Stimulated activated CD8-positive, alpha-beta memory T cell treated with anti-CD3 and anti-CD28 coated beads, Interleukin-4, amount 100 ng/mL, for 48 hours (primary cell): Measurements from ENCODE around the gene SMARCC1.

Experiments
- DNase-seq: peaks from one replicate; pipeline ENCODE4 v3.0.0-alpha.2; 2020

The SMARCC1 gene

GRCh38 chr3:47628426-47628825 lies 153.3 kb downstream of the SMARCC1 start:
- no peak for DNase-seq

GRCh38 chr3:47622671-47623461 lies 158.8 kb downstream of the SMARCC1 start:
- no peak for DNase-seq

- no peak for DNase-seq
Observed at GRCh38 chr3:47617086-47618010, 164.3 kb downstream of the SMARCC1 start.

GRCh38 chr3:47614788-47615187 lies 166.9 kb downstream of the SMARCC1 start:
- DNase-seq = no peak

GRCh38 chr3:47613722-47614121 lies 168.0 kb downstream of the SMARCC1 start:
- DNase-seq = no peak

GRCh38 chr3:47612879-47613278 lies 168.8 kb downstream of the SMARCC1 start:
- DNase-seq = no peak

GRCh38 chr3:47612178-47612577 lies 169.5 kb downstream of the SMARCC1 start:
- no peak for DNase-seq

GRCh38 chr3:47611576-47611975 lies 170.1 kb downstream of the SMARCC1 start:
- DNase-seq = no peak

GRCh38 chr3:47610583-47610982 lies 171.1 kb downstream of the SMARCC1 start:
- no peak for DNase-seq

GRCh38 chr3:47607335-47607734 lies 174.4 kb downstream of the SMARCC1 start:
- no peak for DNase-seq

- no peak for DNase-seq
Observed at GRCh38 chr3:47606165-47606564, 175.5 kb downstream of the SMARCC1 start.

- DNase-seq = no peak
Observed at GRCh38 chr3:47605652-47606051, 176.0 kb downstream of the SMARCC1 start.

- no peak for DNase-seq
Observed at GRCh38 chr3:47604145-47604544, 177.5 kb downstream of the SMARCC1 start.

GRCh38 chr3:47603332-47603731 lies 178.4 kb downstream of the SMARCC1 start:
- no peak for DNase-seq

- no peak for DNase-seq
Observed at GRCh38 chr3:47601281-47601680, 180.4 kb downstream of the SMARCC1 start.

GRCh38 chr3:47594792-47595191 lies 186.9 kb downstream of the SMARCC1 start:
- DNase-seq = no peak

- no peak for DNase-seq
Observed at GRCh38 chr3:47592066-47592795, 189.5 kb downstream of the SMARCC1 start.

GRCh38 chr3:47590216-47590615 lies 191.5 kb downstream of the SMARCC1 start:
- no peak for DNase-seq

GRCh38 chr3:47588587-47588986 lies 193.1 kb downstream of the SMARCC1 start:
- DNase-seq = no peak

GRCh38 chr3:47588053-47588452 lies 193.6 kb downstream of the SMARCC1 start:
- no peak for DNase-seq

- no peak for DNase-seq
Observed at GRCh38 chr3:47586746-47587145, 194.9 kb downstream of the SMARCC1 start.

- no peak for DNase-seq
Observed at GRCh38 chr3:47583320-47584075, 198.2 kb downstream of the SMARCC1 start.
